CD4-positive, alpha-beta T cell treated with Interferon alpha-2 for 1 hour (primary cell): Measurements from ENCODE around the gene CAPN5.
"Not testable (repeated sequence)": the region's sequence is repeated elsewhere in the genome, so short reads cannot be mapped to it uniquely, and the experiment has no call there.

Source experiments
- DNase-seq, 2 donors: peaks; one replicate each; pipeline ENCODE4 v3.0.0-alpha.2; 2020 to 2022

CAPN5 gene

GRCh38 chr11:77085652-77086051 lies 18.9 kb downstream of the CAPN5 start:
- no peak for DNase-seq

- no peak for DNase-seq
Measured at GRCh38 chr11:77086521-77087472, 20.0 kb downstream of the CAPN5 start.

- DNase-seq = no peak
Measured at GRCh38 chr11:77087723-77088225, 21.0 kb downstream of the CAPN5 start.

- no peak for DNase-seq
Measured at GRCh38 chr11:77088236-77089003, 21.6 kb downstream of the CAPN5 start.

- DNase-seq = no peak
Measured at GRCh38 chr11:77089004-77089545, 22.3 kb downstream of the CAPN5 start.

GRCh38 chr11:77090046-77090372 lies 23.2 kb downstream of the CAPN5 start:
- DNase-seq = no peak

GRCh38 chr11:77090373-77091111 lies 23.8 kb downstream of the CAPN5 start:
- no peak for DNase-seq

GRCh38 chr11:77091146-77091940 lies 24.6 kb downstream of the CAPN5 start:
- DNase-seq = peak; percentile 76 to 82

- DNase-seq = no peak
Measured at GRCh38 chr11:77092382-77092781, 25.6 kb downstream of the CAPN5 start.

- DNase-seq = no peak
Measured at GRCh38 chr11:77093056-77093891, 26.5 kb downstream of the CAPN5 start.

- no peak for DNase-seq
Measured at GRCh38 chr11:77093987-77094840, 27.4 kb downstream of the CAPN5 start.

- no peak for DNase-seq
Measured at GRCh38 chr11:77094841-77095365, 28.1 kb downstream of the CAPN5 start.

GRCh38 chr11:77095551-77096490 lies 29.1 kb downstream of the CAPN5 start:
- no peak for DNase-seq

GRCh38 chr11:77096591-77097019 lies 29.8 kb downstream of the CAPN5 start:
- DNase-seq = no peak

GRCh38 chr11:77097180-77097579 lies 30.4 kb downstream of the CAPN5 start:
- DNase-seq = not testable (repeated sequence)

GRCh38 chr11:77100166-77101042 lies 33.6 kb downstream of the CAPN5 start:
- no peak for DNase-seq

GRCh38 chr11:77101043-77101537 lies 34.3 kb downstream of the CAPN5 start:
- DNase-seq = peak in 1 of 2 donors; percentile 14
